ENCODE data around the gene MS4A8.
"Not testable (repeated sequence)": the region's sequence is repeated elsewhere in the genome, so short reads cannot be mapped to it uniquely, and the experiment has no call there.

MS4A8 gene

GRCh38 chr11:60731586-60731985 is 32.2 kb downstream of the MS4A8 start:
- DNase-seq = no peak

- DNase-seq = no peak
Observed at GRCh38 chr11:60734279-60734678, 34.9 kb downstream of the MS4A8 start.

- DNase-seq = no peak
Observed at GRCh38 chr11:60739114-60739513, 39.7 kb downstream of the MS4A8 start.

- no peak for DNase-seq
Observed at GRCh38 chr11:60740573-60740972, 41.2 kb downstream of the MS4A8 start.

- DNase-seq = no peak
Observed at GRCh38 chr11:60741421-60741820, 42.0 kb downstream of the MS4A8 start.

GRCh38 chr11:60743058-60743457 is 43.6 kb downstream of the MS4A8 start:
- no peak for DNase-seq

- DNase-seq = no peak
Observed at GRCh38 chr11:60744114-60744513, 44.7 kb downstream of the MS4A8 start.

GRCh38 chr11:60747359-60747873 is 48.0 kb downstream of the MS4A8 start:
- DNase-seq = no peak

GRCh38 chr11:60748225-60748624 is 48.8 kb downstream of the MS4A8 start:
- no peak for DNase-seq

- DNase-seq = no peak
Observed at GRCh38 chr11:60748821-60749220, 49.4 kb downstream of the MS4A8 start.

- no peak for DNase-seq
Observed at GRCh38 chr11:60750911-60751310, 51.5 kb downstream of the MS4A8 start.

GRCh38 chr11:60753309-60753708 is 53.9 kb downstream of the MS4A8 start:
- DNase-seq = no peak

GRCh38 chr11:60754887-60755286 is 55.5 kb downstream of the MS4A8 start:
- DNase-seq = no peak

GRCh38 chr11:60756307-60757032 is 57.1 kb downstream of the MS4A8 start, which contains the start of gene MS4A15:
TSS of gene MS4A15 (plus strand) at chr11:60756867. CDS start at chr11:60763734, 6,867 bp downstream.
- no peak for DNase-seq

- DNase-seq = no peak
Observed at GRCh38 chr11:60757231-60757800, 57.9 kb downstream of the MS4A8 start.

GRCh38 chr11:60758671-60759070 is 59.3 kb downstream of the MS4A8 start:
- DNase-seq = not testable (repeated sequence)

- not testable (repeated sequence) for DNase-seq
Observed at GRCh38 chr11:60759438-60760225, 60.2 kb downstream of the MS4A8 start.

- DNase-seq = no peak
Observed at GRCh38 chr11:60761436-60762190, 62.2 kb downstream of the MS4A8 start.

- DNase-seq = no peak
Observed at GRCh38 chr11:60762851-60763691, 63.7 kb downstream of the MS4A8 start.

GRCh38 chr11:60763692-60764369 is 64.4 kb downstream of the MS4A8 start:
- no peak for DNase-seq

GRCh38 chr11:60764879-60765278 is 65.5 kb downstream of the MS4A8 start:
- DNase-seq = no peak

Measured in activated CD4-positive, CD25-positive, alpha-beta regulatory T cell (primary cell).